BJ (cell line): ENCODE measurements around the gene NPAS2. TPM values are rescaled to one million over a fixed set of nuclear protein-coding genes. Genes with fewer than 3 reads are reported as not detected.

Source experiments
- CTCF ChIA-PET: fragments of 350-600 bp; formaldehyde crosslinking; extraction: SDS; loops from one replicate; lab custom pipeline; 2021; ENCODE audit warnings: antibody characterized with exemption, inconsistent platforms; lab: Yijun Ruan, JAX
- POLR2A ChIA-PET: fragments of 300-600 bp; sonication (Branson Sonifier 250); formaldehyde crosslinking; extraction: SDS; loops from one replicate; lab custom pipeline; 2021; ENCODE audit warnings: antibody characterized with exemption; lab: Charles Lee
- DNase-seq: peaks from one replicate; pipeline ENCODE4 v3.0.0-alpha.2; 2011; ENCODE audit warnings: low read depth
- H3K27me3 ChIP-seq: 2 replicates; pipeline ENCODE4 v1.6.0; 2011; ENCODE audit warnings: low read length; ENCODE audit not compliant: control insufficient read depth, insufficient read depth
- H3K36me3 ChIP-seq: 2 replicates; pipeline ENCODE4 v1.5.1; 2011; ENCODE audit warnings: low read length; ENCODE audit not compliant: control insufficient read depth, insufficient read depth
- H3K4me3 ChIP-seq: 2 replicates; pipeline ENCODE4 v1.5.1; 2011; ENCODE audit warnings: low read depth, mild to moderate bottlenecking, control low read depth, low read length
- polyA plus RNA-seq: library from polyadenylated mRNA; depleted of rRNA; stranded (reverse); fragments of >200 nt; gene quantifications from 2 replicates; pipeline ENCODE4 v1.2.3, GENCODE V29; 2011
- TF ChIP-seq, protein P1 (sequence below): IDR thresholded peaks from 2 replicates; pipeline ENCODE4 v1.5.1; 2011; ENCODE audit warnings: low read depth, mild to moderate bottlenecking, control low read depth, inconsistent platforms, low read length, moderate library complexity; ENCODE audit not compliant: insufficient read depth

The NPAS2 gene
- polyA plus RNA-seq, 1 experiment: 13.1 TPM

GRCh38 chr2:100936972-100937542 is 117.1 kb downstream of the NPAS2 start:
- ChIA-PET POLR2A (no interaction called here), CTCF (no interaction called here)
- peaks cover 8% of the 10 kb centered on the region for H3K36me3 ChIP-seq
- no peak for DNase-seq
- H3K4me3 ChIP-seq: no peak overlapping the region
- H3K27me3 ChIP-seq: no peaks in the 10 kb centered on the region
- TF ChIP-seq, protein P1, sequence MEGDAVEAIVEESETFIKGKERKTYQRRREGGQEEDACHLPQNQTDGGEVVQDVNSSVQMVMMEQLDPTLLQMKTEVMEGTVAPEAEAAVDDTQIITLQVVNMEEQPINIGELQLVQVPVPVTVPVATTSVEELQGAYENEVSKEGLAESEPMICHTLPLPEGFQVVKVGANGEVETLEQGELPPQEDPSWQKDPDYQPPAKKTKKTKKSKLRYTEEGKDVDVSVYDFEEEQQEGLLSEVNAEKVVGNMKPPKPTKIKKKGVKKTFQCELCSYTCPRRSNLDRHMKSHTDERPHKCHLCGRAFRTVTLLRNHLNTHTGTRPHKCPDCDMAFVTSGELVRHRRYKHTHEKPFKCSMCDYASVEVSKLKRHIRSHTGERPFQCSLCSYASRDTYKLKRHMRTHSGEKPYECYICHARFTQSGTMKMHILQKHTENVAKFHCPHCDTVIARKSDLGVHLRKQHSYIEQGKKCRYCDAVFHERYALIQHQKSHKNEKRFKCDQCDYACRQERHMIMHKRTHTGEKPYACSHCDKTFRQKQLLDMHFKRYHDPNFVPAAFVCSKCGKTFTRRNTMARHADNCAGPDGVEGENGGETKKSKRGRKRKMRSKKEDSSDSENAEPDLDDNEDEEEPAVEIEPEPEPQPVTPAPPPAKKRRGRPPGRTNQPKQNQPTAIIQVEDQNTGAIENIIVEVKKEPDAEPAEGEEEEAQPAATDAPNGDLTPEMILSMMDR: no peak

- CTCF ChIA-PET: no interaction called here
- POLR2A ChIA-PET: no interaction called here
- Histone ChIP-seq H3K27me3 (no peaks in the 10 kb centered on the region), H3K36me3 (peaks cover 5% of the 10 kb centered on the region; the same call in 1 of the 2 replicates), H3K4me3 (no peak overlapping the region)
- TF ChIP-seq, protein P1: no peak
- no peak for DNase-seq
Measured at GRCh38 chr2:100938031-100939026, 118.4 kb downstream of the NPAS2 start.

- DNase-seq: no peak
- H3K27me3 ChIP-seq: no peaks in the 10 kb centered on the region
- H3K4me3 ChIP-seq: no peak overlapping the region
- ChIA-PET CTCF (interaction anchor here (0.6 kb wide), 1 partner anchor 121 kb away, joined by 3 read pairs; no protein-coding TSS in a partner anchor), POLR2A (no interaction called here)
- TF ChIP-seq, protein P1: no peak
- peaks cover 4% of the 10 kb centered on the region; the same call in 1 of the 2 replicates for H3K36me3 ChIP-seq
Measured at GRCh38 chr2:100939445-100939844, 119.5 kb downstream of the NPAS2 start.

GRCh38 chr2:100940240-100940639 is 120.3 kb downstream of the NPAS2 start:
- ChIA-PET CTCF (no interaction called here), POLR2A (interaction anchor here (0.7 kb wide), 1 partner anchor 18 kb away, joined by 3 read pairs; no protein-coding TSS in a partner anchor)
- Histone ChIP-seq H3K36me3 (peaks cover 4% of the 10 kb centered on the region; the same call in 1 of the 2 replicates), H3K4me3 (no peak overlapping the region), H3K27me3 (no peaks in the 10 kb centered on the region)
- no peak for DNase-seq
- TF ChIP-seq, protein P1: no peak
